GM12891 (cell line): ENCODE measurements around the gene RRBP1.

Experiments
- POLR2A ChIP-seq: IDR thresholded peaks from 2 replicates; pipeline ENCODE4 v1.6.1; 2011; ENCODE audit warnings: low read depth, low read length, control low read depth
- POLR2AphosphoS5 ChIP-seq: IDR thresholded peaks from 2 replicates; pipeline ENCODE4 v1.6.1; 2011; ENCODE audit warnings: low read depth, low read length, control low read depth
- SPI1 ChIP-seq: IDR thresholded peaks from 2 replicates; pipeline ENCODE4 v1.6.1; 2011; ENCODE audit warnings: low read depth, low read length, control low read depth
- TAF1 ChIP-seq: IDR thresholded peaks from 2 replicates; pipeline ENCODE4 v1.6.1; 2011; ENCODE audit warnings: low read depth, low read length, control low read depth

DNA sequence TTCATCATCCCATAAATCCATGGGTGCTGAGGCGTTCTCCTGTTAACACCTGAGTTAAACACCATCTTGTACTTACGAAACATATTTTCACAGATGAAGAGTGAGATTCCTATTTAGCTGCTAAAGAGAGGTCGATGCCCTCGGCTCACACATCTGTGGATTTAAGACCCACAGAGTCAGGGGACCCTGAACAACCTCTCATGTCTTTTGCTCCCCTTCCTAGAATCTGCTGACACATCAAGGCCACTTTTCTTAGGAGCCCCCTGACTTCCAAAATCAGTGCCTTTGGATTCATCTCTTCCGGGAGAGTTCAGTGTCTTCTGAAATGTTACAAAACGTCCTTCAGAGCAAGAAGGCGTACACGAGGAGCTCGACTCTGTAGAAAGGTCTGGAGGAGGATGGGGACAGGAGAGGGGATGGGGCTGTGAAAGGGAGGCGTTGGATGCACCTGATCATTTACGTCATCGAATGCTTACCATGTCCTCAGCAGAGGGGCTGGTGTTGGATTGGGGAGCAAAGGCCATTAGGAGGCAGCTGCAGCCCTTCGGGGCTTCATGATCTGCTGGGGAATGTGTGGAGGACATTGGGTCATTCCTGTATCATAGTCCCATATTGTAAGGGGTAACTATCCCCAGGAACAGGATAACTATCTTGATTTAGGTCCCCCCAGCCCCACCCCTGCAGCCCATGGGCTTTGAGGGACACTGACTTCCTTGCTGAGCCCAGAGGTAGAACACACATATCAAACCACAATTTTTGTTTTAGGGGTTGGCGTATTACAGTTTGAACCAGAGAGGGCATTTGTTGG, 40.7 kb upstream of the RRBP1 start:
- TF ChIP-seq POLR2A (no peak), POLR2AphosphoS5 (no peak), SPI1 (no peak), TAF1 (no peak)
